ENCODE measurements around the gene TXNDC17.
"Not testable (repeated sequence)": the region's sequence is repeated elsewhere in the genome, so short reads cannot be mapped to it uniquely, and the experiment has no call there.

TXNDC17 gene

GRCh38 chr17:6638046-6638908 is 2.6 kb upstream of the TXNDC17 start:
- DNase-seq = no peak

- DNase-seq = no peak
Measured at GRCh38 chr17:6639014-6639585, 1.8 kb upstream of the TXNDC17 start.

GRCh38 chr17:6639586-6640535 is 999 bp upstream of the TXNDC17 start:
- DNase-seq = no peak

GRCh38 chr17:6641247-6641863 is 495 bp downstream of the TXNDC17 start:
- no peak for DNase-seq

GRCh38 chr17:6642592-6642991 is 1.7 kb downstream of the TXNDC17 start:
- DNase-seq = no peak

- no peak for DNase-seq
Measured at GRCh38 chr17:6643451-6644125, 2.7 kb downstream of the TXNDC17 start.

- no peak for DNase-seq
Measured at GRCh38 chr17:6648181-6648580, 7.3 kb downstream of the TXNDC17 start.

GRCh38 chr17:6651354-6651918 is 10.6 kb downstream of the TXNDC17 start, which contains the start of the genes C17orf100 and MED31:
Gene C17orf100, plus strand, starts transcription at chr17:6651762. Its CDS starts 152 bp downstream, at chr17:6651914.
Gene MED31, minus strand, starts transcription at chr17:6651605. Its CDS starts 77 bp downstream, at chr17:6651528.
- peak; percentile 89 to 91 for DNase-seq

- peak in 1 of 2 experiments; percentile 14 for DNase-seq
Measured at GRCh38 chr17:6651919-6652452, 11.1 kb downstream of the TXNDC17 start.

- peak; percentile 78 to 89 for DNase-seq
Measured at GRCh38 chr17:6654841-6655731, 14.2 kb downstream of the TXNDC17 start.

GRCh38 chr17:6655732-6656361 is 15.0 kb downstream of the TXNDC17 start:
- DNase-seq = not testable (repeated sequence)

GRCh38 chr17:6656797-6657632 is 16.2 kb downstream of the TXNDC17 start:
- peak; percentile 29 to 59 for DNase-seq

GRCh38 chr17:6657633-6658287 is 16.9 kb downstream of the TXNDC17 start:
- no peak for DNase-seq

- DNase-seq = not testable (repeated sequence)
Measured at GRCh38 chr17:6658411-6658810, 17.6 kb downstream of the TXNDC17 start.

- no peak for DNase-seq
Measured at GRCh38 chr17:6660101-6660500, 19.2 kb downstream of the TXNDC17 start.

- no peak for DNase-seq
Measured at GRCh38 chr17:6660805-6661463, 20.1 kb downstream of the TXNDC17 start.

GRCh38 chr17:6661464-6661848 is 20.6 kb downstream of the TXNDC17 start:
- no peak for DNase-seq

GRCh38 chr17:6663200-6663599 is 22.3 kb downstream of the TXNDC17 start:
- DNase-seq = not testable (repeated sequence)

Data from NCI-H1930 (cell line).